AG09319 (cell line): Measurements from ENCODE around the gene PGM2L1.

Experiments
- DNase-seq: peaks from one replicate; pipeline ENCODE4 v3.0.0-alpha.2; 2010; ENCODE audit warnings: low read depth; ENCODE audit errors: extremely low read depth
- CTCF ChIP-seq: IDR thresholded peaks from 2 replicates; pipeline ENCODE4 v1.5.1; 2011; ENCODE audit warnings: low read depth, mild to moderate bottlenecking, inconsistent platforms, low read length, moderate library complexity

Gene PGM2L1

DNA sequence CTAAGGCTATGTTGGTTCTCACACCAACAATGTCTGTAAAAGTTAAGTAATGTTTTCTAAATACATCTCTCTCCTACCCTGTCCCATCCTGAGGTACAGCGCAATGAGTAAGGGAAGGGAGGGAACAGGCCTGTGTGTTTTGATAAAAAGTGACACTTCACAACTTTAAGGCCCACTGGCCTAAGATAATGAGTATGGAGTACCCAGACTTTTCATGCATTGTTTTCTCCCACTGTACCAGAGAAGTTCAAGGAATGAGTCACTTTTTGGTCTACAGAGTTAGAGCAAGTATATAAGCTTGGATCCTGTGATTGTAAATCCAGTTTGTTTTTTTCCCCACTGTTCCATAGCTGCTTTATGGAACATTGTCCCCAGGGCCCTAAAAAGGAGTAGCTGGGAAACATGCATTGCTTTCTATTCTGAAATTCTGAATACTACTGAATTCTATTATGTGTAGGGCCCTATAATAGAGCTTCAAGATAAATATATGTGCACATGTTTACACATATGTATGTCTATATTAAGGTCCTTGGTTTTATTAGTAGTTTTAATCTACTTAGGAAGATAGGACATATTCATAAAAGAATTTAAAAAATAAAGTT, 39.3 kb upstream of the PGM2L1 start:
- DNase-seq = no peak
- no peak for TF ChIP-seq CTCF

- TF ChIP-seq CTCF = no peak
- no peak for DNase-seq
Measured at GRCh38 chr11:74434528-74434927, 36.3 kb upstream of the PGM2L1 start.

DNA sequence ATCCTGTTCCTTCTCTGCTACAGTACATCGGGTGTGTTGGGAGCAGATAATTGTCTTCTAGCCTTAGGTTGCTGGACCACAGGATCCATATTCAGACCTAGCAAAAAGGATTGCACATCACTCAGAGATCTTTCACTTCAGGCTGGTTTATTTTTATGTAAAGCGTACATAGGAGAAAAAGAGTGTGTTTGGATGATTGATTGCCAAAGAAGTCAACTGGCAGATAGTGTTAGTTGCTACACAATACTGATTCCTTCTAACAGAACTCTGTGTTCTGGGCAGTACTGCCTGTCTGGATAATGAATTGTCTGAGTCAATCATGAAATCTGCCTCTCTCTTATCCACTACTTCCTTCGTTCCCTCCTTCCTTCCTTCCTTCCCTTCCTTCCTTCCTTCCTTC, 31.0 kb upstream of the PGM2L1 start:
- DNase-seq = no peak
- TF ChIP-seq CTCF = no peak

DNA sequence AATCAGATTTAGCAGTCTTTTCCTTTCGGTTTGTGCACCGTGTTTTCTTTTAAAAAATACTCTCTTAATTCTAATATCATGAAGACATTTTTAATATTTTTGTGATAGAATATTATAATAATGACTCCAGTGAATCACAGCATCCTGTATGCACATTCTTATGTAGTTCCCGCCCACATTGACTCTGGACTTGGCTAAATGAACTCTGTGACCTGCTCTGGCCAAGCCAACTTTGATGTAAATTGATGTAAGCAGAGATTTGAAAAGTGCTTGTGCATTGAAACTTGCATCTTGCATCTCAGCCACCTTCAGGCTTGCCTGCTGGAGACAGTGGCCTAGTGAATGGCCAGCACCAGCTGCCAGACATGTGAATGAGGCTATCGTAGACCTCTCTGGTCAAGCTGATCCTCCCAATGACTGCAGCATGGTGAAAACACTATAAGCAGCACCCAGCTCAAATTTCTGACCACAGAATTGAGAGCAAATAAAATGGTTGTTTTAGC, 29.2 kb upstream of the PGM2L1 start:
- no peak for DNase-seq
- TF ChIP-seq CTCF = no peak

GRCh38 chr11:74425100-74425499, 26.9 kb upstream of the PGM2L1 start:
- no peak for TF ChIP-seq CTCF

GRCh38 chr11:74418509-74418895, 20.3 kb upstream of the PGM2L1 start:
- no peak for DNase-seq
- no peak for TF ChIP-seq CTCF

More at GRCh38 chr11:74425100-74425499, 26.9 kb upstream of the PGM2L1 start:
- no peak for DNase-seq

DNA sequence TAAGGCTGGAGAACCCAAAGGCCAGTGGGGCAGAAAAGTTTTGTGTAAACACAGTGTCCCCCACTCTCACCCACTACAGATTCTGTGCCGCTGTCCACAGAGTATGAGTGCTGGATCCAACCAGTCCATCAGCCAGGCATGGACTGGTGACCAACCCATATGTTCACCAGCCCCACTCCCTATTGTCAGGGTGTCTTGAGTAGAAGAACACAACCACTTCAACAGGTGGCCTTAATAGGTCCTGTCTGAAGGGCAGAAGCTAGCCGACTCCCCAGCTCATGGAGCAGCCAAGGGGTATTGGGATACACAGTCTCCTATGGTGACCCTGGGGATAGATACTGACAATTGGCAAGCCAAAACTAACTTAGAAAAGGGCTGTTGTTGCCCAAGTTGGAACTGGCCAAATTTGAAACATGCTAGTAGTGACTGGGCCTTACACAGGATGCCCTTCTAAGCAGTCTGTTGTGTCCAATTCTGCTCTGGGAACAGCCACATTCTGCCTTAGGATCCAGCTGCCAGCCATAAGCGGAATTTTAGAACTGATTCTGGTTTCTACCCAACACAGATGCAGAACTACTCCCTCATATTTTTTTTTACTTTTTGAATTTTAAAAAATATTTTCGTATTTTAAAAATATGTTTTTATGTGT, 19.8 kb upstream of the PGM2L1 start:
- no peak for DNase-seq
- no peak for TF ChIP-seq CTCF
